Measurements from ENCODE around the gene HMX2. TPM values are rescaled to one million over a fixed set of nuclear protein-coding genes. Genes with fewer than 3 reads are reported as not detected.

The HMX2 gene
- polyA plus RNA-seq, 10 donors: not detected

GRCh38 chr10:123183724-123184123, 35.8 kb downstream of the HMX2 start:
- DNase-seq: no peak

GRCh38 chr10:123187781-123188180, 39.8 kb downstream of the HMX2 start:
- DNase-seq: no peak

- no peak for DNase-seq
Measured at GRCh38 chr10:123191886-123192285, 44.0 kb downstream of the HMX2 start.

- no peak for DNase-seq
Measured at GRCh38 chr10:123194056-123194455, 46.1 kb downstream of the HMX2 start.

Other genes starting within 250 kb of the HMX2 start
- not detected for gene FAM24A, start 237.5 kb upstream of the HMX2 start, polyA plus RNA-seq (ENCODE audit: insufficient read length in 10 of 10)
- 10 to 100 TPM in 8 of 10 donors, 1 to 10 TPM in 2; 9.0 to 16.4 (median 13.3) TPM for gene C10orf88, start 193.9 kb upstream of the HMX2 start, polyA plus RNA-seq (ENCODE audit: insufficient read length in 10 of 10)
- 1 to 10 TPM; 3.4 to 7.2 (median 4.5) TPM for gene PSTK, start 167.7 kb upstream of the HMX2 start, polyA plus RNA-seq (ENCODE audit: insufficient read length in 10 of 10)
- gene IKZF5, start 139.3 kb upstream of the HMX2 start, polyA plus RNA-seq (ENCODE audit: insufficient read length in 10 of 10): 10 to 100 TPM; 11.4 to 20.5 (median 16.0) TPM
- 10 to 100 TPM in 6 of 10 donors, 1 to 10 TPM in 4; 8.2 to 15.7 (median 11.0) TPM for gene ACADSB, start 139.1 kb upstream of the HMX2 start, polyA plus RNA-seq (ENCODE audit: insufficient read length in 10 of 10)
- not detected for gene HMX3, start 12.2 kb upstream of the HMX2 start, polyA plus RNA-seq (ENCODE audit: insufficient read length in 10 of 10)
- gene BUB3, start 6.3 kb downstream of the HMX2 start, polyA plus RNA-seq (ENCODE audit: insufficient read length in 10 of 10): 10 to 100 TPM; 47.3 to 78.5 (median 61.4) TPM

Measured in muscle of back (tissue), 11 donors.